Measurements from ENCODE around the gene NCKAP5.

NCKAP5 gene

DNA sequence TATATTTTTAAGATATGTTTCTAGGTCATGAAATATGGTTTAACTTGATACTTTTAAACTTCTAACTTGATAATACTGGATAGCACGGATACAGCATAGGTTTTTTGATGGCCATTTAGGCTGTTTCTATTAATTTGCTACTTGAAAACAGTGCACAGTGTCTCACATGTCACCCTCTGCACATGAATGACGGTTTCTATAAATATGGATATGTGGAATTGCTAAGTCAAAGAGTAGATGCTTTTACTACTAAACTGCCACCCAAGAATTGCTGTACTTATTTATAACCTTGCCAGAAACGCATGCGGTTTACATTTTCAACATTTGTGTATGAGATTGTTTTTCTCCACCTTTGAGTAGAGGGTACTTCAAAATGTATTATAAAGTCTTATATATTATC lies 723.7 kb downstream of the NCKAP5 start:
- POLR2A ChIA-PET: no interaction called here
- 80% methylated on average over 1 of the region's 4 CpGs for WGBS (ENCODE audit: insufficient coverage)
- peaks cover 0 to 1% (median 0%) of the 10 kb centered on the region in 5 experiments for H3K9me3 ChIP-seq (ENCODE audit: control extremely low read depth in 1 of 5, control insufficient read depth in 4 of 5, insufficient read depth in 2 of 5, low read depth in 1 of 5, low read length in 4 of 5)

DNA sequence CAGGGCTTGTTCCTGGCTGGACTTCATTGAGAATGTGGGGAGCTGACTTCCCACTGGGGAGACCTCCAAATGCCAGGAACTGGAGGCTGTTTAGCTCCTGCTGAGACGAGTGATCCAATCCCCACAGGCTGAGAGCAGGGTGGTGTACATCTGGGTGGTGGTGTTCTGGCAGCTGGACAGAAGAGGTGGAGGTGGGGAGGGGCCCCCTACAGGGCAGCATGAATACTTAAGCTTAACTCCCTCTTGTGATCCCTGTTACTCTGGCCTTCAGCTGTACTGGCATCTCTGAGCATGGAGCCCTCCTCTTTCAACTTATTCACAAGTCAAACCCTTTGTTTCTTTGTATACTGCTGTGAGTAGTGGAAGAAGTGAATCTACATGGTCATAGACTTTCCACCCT lies 730.5 kb downstream of the NCKAP5 start:
- Histone ChIP-seq H3K27me3 (replicated peaks in 2 of 5; ENCODE audit: control insufficient read depth in 4 of 5, insufficient read depth in 5 of 5, low read length in 4 of 5) (peaks cover 0 to 2% (median 0%) of the 10 kb centered on the region in 5 experiments), H3K4me3 (ENCODE audit: control insufficient read depth in 1 of 7, extremely low read depth in 1 of 7, insufficient read depth in 4 of 7, low read depth in 2 of 7, low read length in 6 of 7) (no peak overlapping the region), H3K4me1 (ENCODE audit: control extremely low read depth in 1 of 4, control insufficient read depth in 4 of 4, insufficient read depth in 4 of 4, low read length in 3 of 4) (no peaks in the 10 kb centered on the region), H3K36me3 (ENCODE audit: control insufficient read depth in 4 of 4, insufficient read depth in 4 of 4, low read length in 3 of 4) (no peaks in the 10 kb centered on the region), H3K9me3 (ENCODE audit: control extremely low read depth in 1 of 5, control insufficient read depth in 4 of 5, insufficient read depth in 2 of 5, low read depth in 1 of 5, low read length in 4 of 5) (no peaks in the 10 kb centered on the region), H3K27ac (ENCODE audit: insufficient read depth in 1 of 2, low read depth in 1 of 2, low read length in 2 of 2, poor library complexity in 1 of 2, severe bottlenecking in 2 of 2) (no peak overlapping the region)
- no peak for DNase-seq
- CTCF ChIA-PET: no interaction called here
- POLR2A ChIA-PET: no interaction called here
- no CpG with 5 or more reads among the region's 1 CpG for WGBS (ENCODE audit: insufficient coverage)

More for the DNA sequence above, 723.7 kb downstream of the NCKAP5 start:
- Histone ChIP-seq H3K27ac (ENCODE audit: insufficient read depth in 1 of 2, low read depth in 1 of 2, low read length in 2 of 2, poor library complexity in 1 of 2, severe bottlenecking in 2 of 2) (no peak overlapping the region), H3K27me3 (replicated peaks in 2 of 5; ENCODE audit: control insufficient read depth in 4 of 5, insufficient read depth in 5 of 5, low read length in 4 of 5) (no peaks in the 10 kb centered on the region), H3K36me3 (ENCODE audit: control insufficient read depth in 4 of 4, insufficient read depth in 4 of 4, low read length in 3 of 4) (no peaks in the 10 kb centered on the region), H3K4me1 (ENCODE audit: control extremely low read depth in 1 of 4, control insufficient read depth in 4 of 4, insufficient read depth in 4 of 4, low read length in 3 of 4) (no peaks in the 10 kb centered on the region), H3K4me3 (ENCODE audit: control insufficient read depth in 1 of 7, extremely low read depth in 1 of 7, insufficient read depth in 4 of 7, low read depth in 2 of 7, low read length in 6 of 7) (no peak overlapping the region)
- DNase-seq: no peak
- CTCF ChIA-PET: no interaction called here

DNA sequence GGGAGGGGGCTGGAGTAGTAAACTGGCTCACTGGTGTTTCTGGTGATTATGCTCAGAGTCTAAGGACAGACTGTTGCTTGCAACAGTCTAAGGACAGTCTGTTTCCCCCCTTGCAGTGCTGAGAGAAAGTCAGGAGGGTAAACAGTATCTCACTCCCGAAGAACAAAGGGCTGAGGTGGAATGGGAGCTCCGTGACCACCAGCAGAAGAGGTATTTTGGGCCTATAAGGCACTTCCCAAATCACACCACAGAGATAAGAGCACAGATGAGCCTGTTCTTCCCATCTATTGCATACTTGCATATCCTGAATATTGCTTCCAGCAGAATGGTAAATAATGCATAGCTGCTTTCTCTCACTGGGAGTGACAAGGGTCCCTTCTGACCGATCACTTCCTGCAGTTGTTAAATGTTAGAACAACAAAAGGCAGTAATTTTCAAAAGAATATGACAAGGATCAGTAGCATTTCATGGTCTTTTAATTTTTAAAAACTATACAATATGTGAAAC lies 737.9 kb downstream of the NCKAP5 start:
- H3K27me3 ChIP-seq (replicated peaks in 2 of 5; ENCODE audit: control insufficient read depth in 4 of 5, insufficient read depth in 5 of 5, low read length in 4 of 5): no peaks in the 10 kb centered on the region
- CTCF ChIA-PET: no interaction called here
- H3K4me1 ChIP-seq (ENCODE audit: control extremely low read depth in 1 of 4, control insufficient read depth in 4 of 4, insufficient read depth in 4 of 4, low read length in 3 of 4): no peaks in the 10 kb centered on the region
- POLR2A ChIA-PET: no interaction called here
- H3K36me3 ChIP-seq (ENCODE audit: control insufficient read depth in 4 of 4, insufficient read depth in 4 of 4, low read length in 3 of 4): no peaks in the 10 kb centered on the region
- DNase-seq: no peak
- H3K27ac ChIP-seq (ENCODE audit: insufficient read depth in 1 of 2, low read depth in 1 of 2, low read length in 2 of 2, poor library complexity in 1 of 2, severe bottlenecking in 2 of 2): no peak overlapping the region
- no peak overlapping the region for H3K4me3 ChIP-seq (ENCODE audit: control insufficient read depth in 1 of 7, extremely low read depth in 1 of 7, insufficient read depth in 4 of 7, low read depth in 2 of 7, low read length in 6 of 7)
- WGBS (ENCODE audit: insufficient coverage): 75% methylated on average over 1 of the region's 3 CpGs
- no peaks in the 10 kb centered on the region for H3K9me3 ChIP-seq (ENCODE audit: control extremely low read depth in 1 of 5, control insufficient read depth in 4 of 5, insufficient read depth in 2 of 5, low read depth in 1 of 5, low read length in 4 of 5)

DNA sequence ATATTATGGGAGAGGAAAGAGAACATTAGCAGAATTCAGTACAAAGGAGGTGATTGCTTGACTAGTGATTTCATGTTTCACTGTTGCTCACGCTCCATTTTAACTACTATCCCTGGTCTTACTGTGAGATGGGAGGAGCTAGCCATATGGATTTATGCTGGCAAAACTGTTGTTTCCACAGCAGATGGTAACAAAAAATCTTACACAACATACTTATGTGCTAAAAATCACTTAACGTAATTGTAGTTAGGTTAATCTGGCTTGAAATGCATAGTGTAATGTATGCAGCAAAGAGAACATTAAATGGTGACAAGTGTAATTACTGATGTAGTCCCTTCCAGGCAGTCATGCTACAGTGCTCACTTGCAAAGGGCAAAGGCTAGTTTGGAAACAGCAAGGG lies 742.7 kb downstream of the NCKAP5 start:
- ChIA-PET CTCF (no interaction called here), POLR2A (no interaction called here)
- 93% methylated on average over 2 of the region's 2 CpGs for WGBS (ENCODE audit: insufficient coverage)
- H3K27ac ChIP-seq (ENCODE audit: insufficient read depth in 1 of 2, low read depth in 1 of 2, low read length in 2 of 2, poor library complexity in 1 of 2, severe bottlenecking in 2 of 2): no peak overlapping the region
- H3K4me1 ChIP-seq (ENCODE audit: control extremely low read depth in 1 of 4, control insufficient read depth in 4 of 4, insufficient read depth in 4 of 4, low read length in 3 of 4): no peaks in the 10 kb centered on the region
- no peak overlapping the region for H3K4me3 ChIP-seq (ENCODE audit: control insufficient read depth in 1 of 7, extremely low read depth in 1 of 7, insufficient read depth in 4 of 7, low read depth in 2 of 7, low read length in 6 of 7)
- H3K36me3 ChIP-seq (ENCODE audit: control insufficient read depth in 4 of 4, insufficient read depth in 4 of 4, low read length in 3 of 4): no peaks in the 10 kb centered on the region
- DNase-seq: no peak
- no peaks in the 10 kb centered on the region for H3K27me3 ChIP-seq (replicated peaks in 2 of 5; ENCODE audit: control insufficient read depth in 4 of 5, insufficient read depth in 5 of 5, low read length in 4 of 5)
- no peaks in the 10 kb centered on the region for H3K9me3 ChIP-seq (ENCODE audit: control extremely low read depth in 1 of 5, control insufficient read depth in 4 of 5, insufficient read depth in 2 of 5, low read depth in 1 of 5, low read length in 4 of 5)

DNA sequence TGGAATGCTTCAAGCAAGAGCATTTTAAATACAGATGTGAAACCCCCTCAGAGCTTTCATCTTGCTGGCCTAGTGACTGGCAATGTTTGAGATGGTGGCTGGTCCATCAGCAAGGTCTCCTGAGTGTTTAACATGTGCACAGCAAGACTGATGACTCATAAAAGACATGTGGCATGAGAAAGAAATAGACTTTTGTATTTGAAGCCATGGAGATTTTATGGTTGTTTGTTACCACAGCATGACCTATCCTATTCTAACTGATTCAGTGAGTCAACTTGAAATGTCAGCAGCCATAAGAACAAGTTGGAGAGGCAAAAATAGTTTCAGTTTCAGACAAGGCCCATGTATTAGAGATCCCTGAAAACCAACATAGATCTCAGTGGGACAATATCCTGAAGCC lies 743.5 kb downstream of the NCKAP5 start:
- H3K27ac ChIP-seq (ENCODE audit: insufficient read depth in 1 of 2, low read depth in 1 of 2, low read length in 2 of 2, poor library complexity in 1 of 2, severe bottlenecking in 2 of 2): no peak overlapping the region
- ChIA-PET POLR2A (no interaction called here), CTCF (no interaction called here)

DNA sequence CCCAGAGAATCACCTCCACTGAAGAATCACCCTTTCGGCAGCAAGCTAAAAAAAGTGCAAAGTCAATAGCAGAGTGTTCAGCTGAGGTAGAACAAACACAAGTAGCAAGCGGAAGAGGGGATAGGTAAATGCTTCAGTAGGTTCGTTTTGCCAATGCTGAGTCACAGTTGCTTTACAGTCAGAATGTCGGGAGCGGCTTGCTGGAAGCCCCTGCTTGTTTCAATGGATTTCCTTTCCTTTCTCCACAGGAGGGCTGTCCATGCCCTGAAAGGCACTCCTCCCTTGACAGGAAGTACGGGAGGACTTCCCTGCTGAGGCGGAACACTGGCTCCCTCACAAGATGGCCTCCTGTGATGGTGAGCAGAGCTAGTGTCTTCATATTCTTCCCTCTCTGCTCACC lies 752.0 kb downstream of the NCKAP5 start:
- POLR2A ChIA-PET: no interaction called here

More for the DNA sequence above, 743.5 kb downstream of the NCKAP5 start:
- Histone ChIP-seq H3K36me3 (ENCODE audit: control insufficient read depth in 4 of 4, insufficient read depth in 4 of 4, low read length in 3 of 4) (no peaks in the 10 kb centered on the region), H3K9me3 (ENCODE audit: control extremely low read depth in 1 of 5, control insufficient read depth in 4 of 5, insufficient read depth in 2 of 5, low read depth in 1 of 5, low read length in 4 of 5) (no peaks in the 10 kb centered on the region), H3K4me1 (ENCODE audit: control extremely low read depth in 1 of 4, control insufficient read depth in 4 of 4, insufficient read depth in 4 of 4, low read length in 3 of 4) (no peaks in the 10 kb centered on the region), H3K4me3 (ENCODE audit: control insufficient read depth in 1 of 7, extremely low read depth in 1 of 7, insufficient read depth in 4 of 7, low read depth in 2 of 7, low read length in 6 of 7) (no peak overlapping the region), H3K27me3 (replicated peaks in 2 of 5; ENCODE audit: control insufficient read depth in 4 of 5, insufficient read depth in 5 of 5, low read length in 4 of 5) (no peaks in the 10 kb centered on the region)
- no peak for DNase-seq

DNA sequence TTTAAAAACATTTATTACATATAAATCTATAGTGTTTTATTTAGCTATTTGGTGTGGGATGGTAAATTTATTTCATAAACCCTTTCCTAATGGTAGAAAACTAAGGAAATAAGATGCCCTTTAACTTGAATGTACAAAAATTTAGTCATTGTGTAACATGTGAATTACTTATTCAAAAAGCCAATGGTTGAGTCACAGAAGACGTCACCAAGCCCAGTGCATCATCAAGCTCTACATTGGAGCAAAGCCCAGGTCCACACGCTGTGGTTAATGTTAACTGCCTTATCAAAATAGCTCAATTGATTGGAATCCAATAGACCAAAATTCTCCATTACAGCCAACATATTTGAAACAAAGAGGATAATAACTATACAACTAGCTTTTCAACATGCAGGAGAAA lies 752.7 kb downstream of the NCKAP5 start:
- 100% methylated on average over 2 of the region's 2 CpGs for WGBS (ENCODE audit: insufficient coverage)
- Histone ChIP-seq H3K4me3 (ENCODE audit: control insufficient read depth in 1 of 7, extremely low read depth in 1 of 7, insufficient read depth in 4 of 7, low read depth in 2 of 7, low read length in 6 of 7) (no peak overlapping the region), H3K27ac (ENCODE audit: insufficient read depth in 1 of 2, low read depth in 1 of 2, low read length in 2 of 2, poor library complexity in 1 of 2, severe bottlenecking in 2 of 2) (no peak overlapping the region), H3K36me3 (ENCODE audit: control insufficient read depth in 4 of 4, insufficient read depth in 4 of 4, low read length in 3 of 4) (no peaks in the 10 kb centered on the region), H3K4me1 (ENCODE audit: control extremely low read depth in 1 of 4, control insufficient read depth in 4 of 4, insufficient read depth in 4 of 4, low read length in 3 of 4) (no peaks in the 10 kb centered on the region), H3K9me3 (ENCODE audit: control extremely low read depth in 1 of 5, control insufficient read depth in 4 of 5, insufficient read depth in 2 of 5, low read depth in 1 of 5, low read length in 4 of 5) (no peaks in the 10 kb centered on the region), H3K27me3 (replicated peaks in 2 of 5; ENCODE audit: control insufficient read depth in 4 of 5, insufficient read depth in 5 of 5, low read length in 4 of 5) (no peaks in the 10 kb centered on the region)
- CTCF ChIA-PET: no interaction called here
- POLR2A ChIA-PET: no interaction called here
- DNase-seq: no peak

More for the DNA sequence above, 752.0 kb downstream of the NCKAP5 start:
- no peaks in the 10 kb centered on the region for H3K36me3 ChIP-seq (ENCODE audit: control insufficient read depth in 4 of 4, insufficient read depth in 4 of 4, low read length in 3 of 4)
- H3K4me1 ChIP-seq (ENCODE audit: control extremely low read depth in 1 of 4, control insufficient read depth in 4 of 4, insufficient read depth in 4 of 4, low read length in 3 of 4): no peaks in the 10 kb centered on the region
- CTCF ChIA-PET: no interaction called here
- H3K27me3 ChIP-seq (replicated peaks in 2 of 5; ENCODE audit: control insufficient read depth in 4 of 5, insufficient read depth in 5 of 5, low read length in 4 of 5): no peaks in the 10 kb centered on the region
- H3K4me3 ChIP-seq (ENCODE audit: control insufficient read depth in 1 of 7, extremely low read depth in 1 of 7, insufficient read depth in 4 of 7, low read depth in 2 of 7, low read length in 6 of 7): no peak overlapping the region
- 93% methylated on average over 4 of the region's 7 CpGs for WGBS (ENCODE audit: insufficient coverage)
- DNase-seq: no peak
- no peak overlapping the region for H3K27ac ChIP-seq (ENCODE audit: insufficient read depth in 1 of 2, low read depth in 1 of 2, low read length in 2 of 2, poor library complexity in 1 of 2, severe bottlenecking in 2 of 2)
- H3K9me3 ChIP-seq (ENCODE audit: control extremely low read depth in 1 of 5, control insufficient read depth in 4 of 5, insufficient read depth in 2 of 5, low read depth in 1 of 5, low read length in 4 of 5): no peaks in the 10 kb centered on the region

Data from common myeloid progenitor, CD34-positive (primary cell).